ENCODE results near the gene VCP. TPM values are rescaled to one million over a fixed set of nuclear protein-coding genes. Genes with fewer than 3 reads are reported as not detected.

The VCP gene
- total RNA-seq, 1 donor from 2014 or later: 238 TPM

DNA sequence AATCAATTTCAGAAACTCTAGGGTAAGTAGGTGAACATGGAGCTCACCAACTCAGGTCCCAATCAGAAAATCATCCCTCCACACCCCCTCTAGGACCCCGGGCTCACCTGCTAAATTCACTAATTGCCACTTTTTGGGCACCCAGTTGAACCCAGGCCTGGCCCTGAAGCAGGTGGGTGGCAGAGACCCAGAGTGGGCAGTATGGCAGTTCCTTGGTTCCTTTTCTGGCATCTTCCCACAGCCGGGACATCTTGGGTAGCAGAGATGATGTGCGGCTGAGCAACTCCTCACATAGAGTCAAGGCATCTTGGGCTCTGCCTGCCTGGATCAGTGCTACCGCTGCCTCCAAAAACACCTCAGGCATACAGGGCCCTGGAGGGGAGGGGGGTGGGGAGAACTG, 2.9 kb upstream of the VCP start:
- Histone ChIP-seq H3K9me3 (ENCODE audit: low read depth) (no peaks in the 10 kb centered on the region), H3K4me1 (peaks cover 25% of the 10 kb centered on the region), H3K27me3 (no peaks in the 10 kb centered on the region), H2AFZ (replicated peaks) (no peak overlapping the region), H3K4me2 (no peak overlapping the region), H3K4me3 (no peak overlapping the region), H4K20me1 (ENCODE audit: low read depth) (peaks cover 21% of the 10 kb centered on the region), H3F3A (ENCODE audit: low read depth) (peaks cover 31% of the 10 kb centered on the region), H3K27ac (no peak overlapping the region), H3K79me2 (ENCODE audit: low read depth) (peaks cover 50% of the 10 kb centered on the region), H3K36me3 (no peaks in the 10 kb centered on the region), H3K9ac (no peak overlapping the region)
- DNase-seq (ENCODE audit: low spot score): no peak
- Mint-ChIP-seq H3K27me3 (ENCODE audit: insufficient read depth, low read depth) (peaks cover 5% of the 10 kb centered on the region), H3K4me1 (peaks cover 46% of the 10 kb centered on the region), H3K36me3 (peaks cover 29% of the 10 kb centered on the region), H3K9me3 (no peaks in the 10 kb centered on the region), H3K27ac (no peak overlapping the region), H3K4me3 (no peak overlapping the region)
- no peak for TF ChIP-seq EZH2 (IDR thresholded peaks at IDR 0.05)
- no peak for TF ChIP-seq EZH2phosphoT487 (IDR thresholded peaks at IDR 0.05)
- TF ChIP-seq, protein P1, sequence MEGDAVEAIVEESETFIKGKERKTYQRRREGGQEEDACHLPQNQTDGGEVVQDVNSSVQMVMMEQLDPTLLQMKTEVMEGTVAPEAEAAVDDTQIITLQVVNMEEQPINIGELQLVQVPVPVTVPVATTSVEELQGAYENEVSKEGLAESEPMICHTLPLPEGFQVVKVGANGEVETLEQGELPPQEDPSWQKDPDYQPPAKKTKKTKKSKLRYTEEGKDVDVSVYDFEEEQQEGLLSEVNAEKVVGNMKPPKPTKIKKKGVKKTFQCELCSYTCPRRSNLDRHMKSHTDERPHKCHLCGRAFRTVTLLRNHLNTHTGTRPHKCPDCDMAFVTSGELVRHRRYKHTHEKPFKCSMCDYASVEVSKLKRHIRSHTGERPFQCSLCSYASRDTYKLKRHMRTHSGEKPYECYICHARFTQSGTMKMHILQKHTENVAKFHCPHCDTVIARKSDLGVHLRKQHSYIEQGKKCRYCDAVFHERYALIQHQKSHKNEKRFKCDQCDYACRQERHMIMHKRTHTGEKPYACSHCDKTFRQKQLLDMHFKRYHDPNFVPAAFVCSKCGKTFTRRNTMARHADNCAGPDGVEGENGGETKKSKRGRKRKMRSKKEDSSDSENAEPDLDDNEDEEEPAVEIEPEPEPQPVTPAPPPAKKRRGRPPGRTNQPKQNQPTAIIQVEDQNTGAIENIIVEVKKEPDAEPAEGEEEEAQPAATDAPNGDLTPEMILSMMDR (IDR thresholded peaks at IDR 0.05): no peak

DNA sequence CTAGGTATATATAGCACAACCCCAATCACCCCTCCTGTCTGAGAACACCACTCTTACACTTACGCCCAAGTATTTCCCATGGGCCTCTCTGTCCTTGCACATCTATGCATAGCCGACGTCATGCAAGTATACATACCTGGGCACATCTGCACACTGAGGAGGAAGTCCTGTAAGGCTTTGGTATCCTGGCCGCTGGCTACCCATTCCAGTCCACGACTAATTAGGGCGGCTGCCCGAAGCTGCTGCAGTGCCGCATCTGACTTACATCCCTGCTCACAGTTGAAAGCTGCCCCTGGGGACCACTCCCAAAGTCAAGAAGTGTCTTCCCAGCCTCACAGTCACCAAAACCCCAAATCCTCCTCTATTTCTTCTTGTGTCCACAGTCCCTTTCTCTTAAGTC, 2.4 kb upstream of the VCP start:
- Histone ChIP-seq H3K27me3 (no peaks in the 10 kb centered on the region), H3K4me2 (no peak overlapping the region), H2AFZ (replicated peaks) (no peak overlapping the region), H3K9me3 (ENCODE audit: low read depth) (no peaks in the 10 kb centered on the region), H3K9ac (no peak overlapping the region), H3F3A (ENCODE audit: low read depth) (peaks cover 27% of the 10 kb centered on the region), H3K4me1 (peaks cover 27% of the 10 kb centered on the region), H3K27ac (no peak overlapping the region), H3K36me3 (no peaks in the 10 kb centered on the region), H3K4me3 (no peak overlapping the region), H4K20me1 (ENCODE audit: low read depth) (peaks cover 27% of the 10 kb centered on the region), H3K79me2 (ENCODE audit: low read depth) (peaks cover 56% of the 10 kb centered on the region)
- H3K4me1 Mint-ChIP-seq: peaks cover 47% of the 10 kb centered on the region
- H3K27ac Mint-ChIP-seq: no peak overlapping the region
- no peak overlapping the region for H3K4me3 Mint-ChIP-seq
- H3K9me3 Mint-ChIP-seq: no peaks in the 10 kb centered on the region
- no peak for DNase-seq (ENCODE audit: low spot score)
- H3K36me3 Mint-ChIP-seq: peaks cover 32% of the 10 kb centered on the region
- H3K27me3 Mint-ChIP-seq (ENCODE audit: insufficient read depth, low read depth): peaks cover 7% of the 10 kb centered on the region
- no peak for TF ChIP-seq EZH2 (IDR thresholded peaks at IDR 0.05)
- no peak for TF ChIP-seq EZH2phosphoT487 (IDR thresholded peaks at IDR 0.05)
- TF ChIP-seq, protein P1 (IDR thresholded peaks at IDR 0.05): no peak

DNA sequence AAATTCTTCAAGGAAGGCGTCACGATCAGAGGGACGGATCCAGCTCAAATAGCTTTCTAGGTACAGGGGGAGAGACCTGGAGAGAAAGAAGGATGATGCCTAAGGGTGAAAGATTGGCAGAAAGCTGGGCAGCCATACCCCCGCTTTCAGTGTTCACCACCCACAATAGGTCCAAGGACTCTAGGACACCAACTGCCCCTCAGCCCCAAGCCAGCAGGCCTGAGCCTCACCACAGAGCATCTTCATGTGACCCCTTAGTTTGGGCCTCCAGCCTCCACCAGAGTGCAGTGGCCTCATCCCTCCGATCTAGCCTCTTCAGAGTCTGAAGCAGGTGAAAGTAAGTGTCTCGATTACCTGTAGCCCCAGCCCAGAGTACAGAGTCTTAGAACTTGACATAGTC, 1.7 kb upstream of the VCP start:
- Histone ChIP-seq H3K27ac (peak overlapping the region; percentile 94), H3K36me3 (no peaks in the 10 kb centered on the region), H3F3A (ENCODE audit: low read depth) (peaks cover 27% of the 10 kb centered on the region), H3K4me2 (no peak overlapping the region), H4K20me1 (ENCODE audit: low read depth) (peaks cover 33% of the 10 kb centered on the region), H3K9me3 (ENCODE audit: low read depth) (no peaks in the 10 kb centered on the region), H3K4me3 (no peak overlapping the region), H2AFZ (replicated peaks) (no peak overlapping the region), H3K79me2 (ENCODE audit: low read depth) (peaks cover 59% of the 10 kb centered on the region), H3K9ac (no peak overlapping the region), H3K27me3 (no peaks in the 10 kb centered on the region), H3K4me1 (peaks cover 27% of the 10 kb centered on the region)
- no peak overlapping the region for H3K27ac Mint-ChIP-seq
- TF ChIP-seq EZH2 (IDR thresholded peaks at IDR 0.05) (no peak), EZH2phosphoT487 (IDR thresholded peaks at IDR 0.05) (no peak)
- TF ChIP-seq, protein P1 (IDR thresholded peaks at IDR 0.05): no peak
- DNase-seq (ENCODE audit: low spot score): no peak
- H3K4me1 Mint-ChIP-seq: peaks cover 50% of the 10 kb centered on the region
- peaks cover 7% of the 10 kb centered on the region for H3K27me3 Mint-ChIP-seq (ENCODE audit: insufficient read depth, low read depth)
- H3K36me3 Mint-ChIP-seq: peaks cover 33% of the 10 kb centered on the region
- no peaks in the 10 kb centered on the region for H3K9me3 Mint-ChIP-seq
- H3K4me3 Mint-ChIP-seq: no peak overlapping the region

All from neural progenitor cell (in vitro differentiated cells).